ENCODE results near the gene MESP1.

DNA sequence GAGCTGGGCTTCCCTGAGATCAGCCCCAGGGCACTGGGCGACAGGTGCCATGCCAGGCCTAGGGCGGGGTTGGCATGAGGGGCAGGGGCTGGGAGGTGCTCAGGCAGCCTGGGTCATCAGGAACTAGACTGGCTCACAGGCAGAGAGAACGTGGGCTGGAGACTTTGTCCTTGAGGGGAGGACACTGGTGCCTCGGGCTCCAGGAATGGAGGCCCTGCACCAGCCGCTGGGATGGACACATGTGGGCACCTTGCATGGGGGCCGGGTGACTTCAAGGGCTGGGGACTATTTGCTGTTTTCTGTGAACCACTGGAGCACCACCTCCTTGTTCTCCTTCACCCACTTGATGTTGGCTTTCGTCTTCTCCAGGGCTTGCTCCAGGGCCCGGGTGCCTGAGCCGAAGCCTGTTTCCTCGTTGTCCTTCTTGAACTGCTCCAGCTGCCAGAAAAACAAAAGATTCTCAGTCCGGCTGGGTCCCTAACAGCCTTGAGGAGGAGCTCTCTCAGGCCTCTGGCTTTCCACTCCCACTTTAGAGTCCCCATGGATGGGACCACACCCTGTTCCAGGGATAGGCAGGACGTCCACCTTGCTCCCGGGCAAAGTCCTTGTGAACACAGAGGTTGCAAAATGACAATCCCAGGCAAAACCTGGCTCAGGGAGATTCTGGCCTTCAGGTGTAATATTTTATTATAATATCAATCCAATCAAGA lies 34.2 kb upstream of the MESP1 start:
- TF ChIP-seq, protein P1, sequence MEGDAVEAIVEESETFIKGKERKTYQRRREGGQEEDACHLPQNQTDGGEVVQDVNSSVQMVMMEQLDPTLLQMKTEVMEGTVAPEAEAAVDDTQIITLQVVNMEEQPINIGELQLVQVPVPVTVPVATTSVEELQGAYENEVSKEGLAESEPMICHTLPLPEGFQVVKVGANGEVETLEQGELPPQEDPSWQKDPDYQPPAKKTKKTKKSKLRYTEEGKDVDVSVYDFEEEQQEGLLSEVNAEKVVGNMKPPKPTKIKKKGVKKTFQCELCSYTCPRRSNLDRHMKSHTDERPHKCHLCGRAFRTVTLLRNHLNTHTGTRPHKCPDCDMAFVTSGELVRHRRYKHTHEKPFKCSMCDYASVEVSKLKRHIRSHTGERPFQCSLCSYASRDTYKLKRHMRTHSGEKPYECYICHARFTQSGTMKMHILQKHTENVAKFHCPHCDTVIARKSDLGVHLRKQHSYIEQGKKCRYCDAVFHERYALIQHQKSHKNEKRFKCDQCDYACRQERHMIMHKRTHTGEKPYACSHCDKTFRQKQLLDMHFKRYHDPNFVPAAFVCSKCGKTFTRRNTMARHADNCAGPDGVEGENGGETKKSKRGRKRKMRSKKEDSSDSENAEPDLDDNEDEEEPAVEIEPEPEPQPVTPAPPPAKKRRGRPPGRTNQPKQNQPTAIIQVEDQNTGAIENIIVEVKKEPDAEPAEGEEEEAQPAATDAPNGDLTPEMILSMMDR (IDR thresholded peaks at IDR 0.05) = no peak
- no peak for TF ChIP-seq POLR2A (IDR thresholded peaks at IDR 0.05)
